B cell (primary cell): ENCODE results near the gene DIRAS1. TPM values are rescaled to one million over a fixed set of nuclear protein-coding genes. Genes with fewer than 3 reads are reported as not detected.

Experiments used
- ATAC-seq: fragments of 200-7000 bp; cut with Tn5 transposase; one replicate; pipeline ENCODE4 v1.10.0; 2021; ENCODE audit warnings: low read depth, mild to moderate bottlenecking, moderate number of reproducible peaks, moderate library complexity
- CTCF ChIA-PET: fragments of 350-600 bp; sonication (Branson Sonifier 250); formaldehyde crosslinking; loops from one replicate; lab custom pipeline; 2021; ENCODE audit warnings: antibody characterized with exemption, inconsistent platforms; lab: Charles Lee
- POLR2A ChIA-PET: fragments of 350-600 bp; sonication (Branson Sonifier 250); formaldehyde crosslinking; loops from one replicate; lab custom pipeline; 2021; ENCODE audit warnings: antibody characterized with exemption; lab: Charles Lee
- DNase-seq: peaks from one replicate; pipeline ENCODE4 v3.0.0; 2013
- H2AFZ ChIP-seq: 2 replicates; pipeline ENCODE4 v1.6.1; 2012; ENCODE audit warnings: mild to moderate bottlenecking, low read depth, low read length; ENCODE audit not compliant: insufficient read depth, poor library complexity, severe bottlenecking
- H3K27ac ChIP-seq, 2 donors: 1 replicate in 1 of 2; 2 replicates in 1 of 2; pipeline ENCODE4 v1.5.1; 2012 to 2013; ENCODE audit warnings: low read length in 2 of 2, mild to moderate bottlenecking in 2 of 2, moderate library complexity in 1 of 2
- H3K27me3 ChIP-seq, 4 experiments: fragments of 200-600 bp in 1 of 4; sonication (generic) in 1 of 4; replicated peaks in 1 of 4; 1 replicate in 2 of 4; 2 replicates in 2 of 4; pipeline versions ENCODE4 v1.6.1 to v1.7.0; 2013 to 2016; ENCODE audit warnings: low read length in 3 of 4, mild to moderate bottlenecking in 2 of 4, mixed read lengths in 1 of 4, moderate library complexity in 1 of 4; ENCODE audit not compliant: insufficient read depth in 4 of 4, control insufficient read depth in 3 of 4; ENCODE audit errors: control extremely low read depth in 1 of 4
- H3K36me3 ChIP-seq, 2 experiments: replicated peaks in 1 of 2; 1 replicate in 1 of 2; 2 replicates in 1 of 2; pipeline versions ENCODE4 v1.6.1 to v1.7.1; 2013; ENCODE audit warnings: low read length in 1 of 2; ENCODE audit not compliant: insufficient read depth in 2 of 2, control insufficient read depth in 1 of 2; ENCODE audit errors: control extremely low read depth in 1 of 2, extremely low read depth in 1 of 2
- H3K4me1 ChIP-seq, 2 donors: fragments of 200-600 bp in 1 of 2; sonication (generic) in 1 of 2; 1 replicate in 1 of 2; 2 replicates in 1 of 2; pipeline versions ENCODE4 v1.5.1 to v1.6.1; 2013 to 2017; ENCODE audit warnings: low read length in 2 of 2; ENCODE audit not compliant: control insufficient read depth in 2 of 2, insufficient read depth in 2 of 2
- H3K4me2 ChIP-seq: replicated peaks from 2 replicates; pipeline ENCODE3; 2012; ENCODE audit warnings: mild to moderate bottlenecking, low read depth, low read length; ENCODE audit not compliant: poor library complexity, severe bottlenecking
- H3K4me3 ChIP-seq, 5 experiments: fragments of 200-600 bp in 1 of 5; sonication (generic) in 1 of 5; 1 replicate in 3 of 5; 2 replicates in 2 of 5; pipeline versions ENCODE4 v1.5.1 to v1.7.0; 2011 to 2016; ENCODE audit warnings: low read length in 4 of 5, mild to moderate bottlenecking in 4 of 5, low read depth in 2 of 5, control low read depth in 1 of 5, moderate library complexity in 1 of 5; ENCODE audit not compliant: insufficient read depth in 1 of 5; ENCODE audit errors: control extremely low read depth in 1 of 5, extremely low read depth in 1 of 5
- H3K79me2 ChIP-seq: fragments of 200-600 bp; sonication (generic); one replicate; pipeline ENCODE4 v1.6.0; 2016; ENCODE audit warnings: low read length; ENCODE audit not compliant: control insufficient read depth, insufficient read depth
- H3K9ac ChIP-seq: fragments of 200-600 bp; sonication (generic); 2 replicates; pipeline ENCODE4 v1.6.1; 2017; ENCODE audit warnings: mild to moderate bottlenecking, low read length, moderate library complexity
- H3K9me3 ChIP-seq, 3 donors: one replicate each; pipeline versions ENCODE4 v1.6.1 to v1.7.1; 2013; ENCODE audit warnings: low read length in 2 of 3; ENCODE audit not compliant: control insufficient read depth in 2 of 3, insufficient read depth in 1 of 3; ENCODE audit errors: control extremely low read depth in 1 of 3
- H4K20me1 ChIP-seq: 2 replicates; pipeline ENCODE4 v1.6.0; 2012; ENCODE audit warnings: mild to moderate bottlenecking, low read length; ENCODE audit not compliant: insufficient read depth, control insufficient read depth, poor library complexity, severe bottlenecking
- H3K27ac Mint-ChIP-seq: one replicate; pipeline ENCODE4 v1.8.0; 2021; ENCODE audit warnings: mixed read lengths
- H3K27me3 Mint-ChIP-seq: one replicate; pipeline ENCODE4 v1.8.0; 2021; ENCODE audit warnings: mixed read lengths
- H3K4me1 Mint-ChIP-seq: one replicate; pipeline ENCODE4 v1.8.0; 2021; ENCODE audit warnings: mixed read lengths
- H3K4me3 Mint-ChIP-seq: one replicate; pipeline ENCODE4 v1.8.0; 2021; ENCODE audit warnings: mixed read lengths
- H3K9me3 Mint-ChIP-seq: one replicate; pipeline ENCODE4 v1.8.0; 2022; ENCODE audit warnings: mixed read lengths; ENCODE audit not compliant: insufficient read depth
- CTCF ChIP-seq: fragments of 200-600 bp; IDR thresholded peaks from one replicate; pipeline ENCODE4 v1.8.0; 2022; ENCODE audit warnings: antibody characterized with exemption, mild to moderate bottlenecking
- EZH2 ChIP-seq: IDR thresholded peaks from 2 replicates; pipeline ENCODE4 v1.6.1; 2012; ENCODE audit warnings: borderline replicate concordance, low read depth, mild to moderate bottlenecking, moderate library complexity, low read length; ENCODE audit not compliant: insufficient read depth, poor library complexity, severe bottlenecking
- WGBS: methylation state at CpG from one replicate; pipeline ENCODE4 v1.1.5; 2013; ENCODE audit warnings: missing lambda C conversion rate; ENCODE audit not compliant: insufficient coverage; 5-methylcytosine and 5-hydroxymethylcytosine counted together
- intact Hi-C: fragments of 100-400 bp; cut with micrococcal nuclease; formaldehyde crosslinking; loops from one replicate; pipeline ENCODE4 v1.10.0; 2022
- polyA plus RNA-seq: library from polyadenylated mRNA; depleted of rRNA; stranded (reverse); fragments of >200 nt; gene quantifications from 2 replicates; pipeline ENCODE4 v1.2.3, GENCODE V29; 2012
- total RNA-seq, 2 donors: library from RNA; stranded (reverse); fragments of 120-200 nt in 1 of 2; gene quantifications; 1 replicate in 1 of 2; 2 replicates in 1 of 2; pipeline versions ENCODE4 v1.2.3 to v1.2.4, GENCODE V29; 2013 to 2022

DIRAS1 gene
- total and polyA plus RNA-seq, 2 donors (not counting 1 experiment from before 2014, with no cell fraction given), result 5.2 to 23.7 TPM

DNA sequence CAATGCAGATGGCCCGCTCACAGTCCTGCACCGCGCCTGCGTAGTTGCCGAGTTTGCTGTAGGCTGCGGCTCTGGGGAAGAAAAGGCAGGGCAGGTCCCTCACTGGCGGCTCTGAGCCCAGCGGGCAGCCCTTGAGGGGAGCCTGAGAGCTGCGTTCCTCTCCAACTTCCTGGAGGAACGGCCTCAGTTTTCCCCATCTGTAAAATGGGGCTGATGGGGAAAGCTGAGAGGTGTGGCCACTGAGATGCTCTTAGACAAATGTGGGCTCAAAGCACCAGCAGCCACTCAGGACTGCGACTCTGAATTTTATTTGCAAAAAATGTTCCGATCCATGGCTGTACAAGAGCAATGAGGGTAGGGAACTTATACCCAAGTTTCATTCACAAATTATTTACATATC is 42.5 kb upstream of the DIRAS1 start:
- Histone ChIP-seq H3K79me2 (peaks cover 10% of the 10 kb centered on the region), H3K36me3 (peaks cover under 1 to 69% of the 10 kb centered on the region in 2 experiments), H3K9me3 (no peaks in the 10 kb centered on the region), H3K4me2 (no peak overlapping the region), H3K27me3 (no peaks in the 10 kb centered on the region), H3K9ac (no peak overlapping the region), H3K4me1 (no peaks in the 10 kb centered on the region), H2AFZ (no peak overlapping the region), H4K20me1 (peaks cover 18% of the 10 kb centered on the region), H3K27ac (no peak overlapping the region), H3K4me3 (no peak overlapping the region)
- Mint-ChIP-seq H3K9me3 (no peaks in the 10 kb centered on the region), H3K4me1 (no peaks in the 10 kb centered on the region), H3K27ac (no peak overlapping the region), H3K4me3 (no peak overlapping the region), H3K27me3 (no peaks in the 10 kb centered on the region)
- TF ChIP-seq CTCF (no peak), EZH2 (no peak)
- WGBS, result 100% methylated on average over 11 of the region's 12 CpGs
- DNase-seq (no peak), ATAC-seq (no peak)
- intact Hi-C loops, result no loop called here
- POLR2A ChIA-PET, result no interaction called here
- CTCF ChIA-PET, result interaction anchor here (1.3 kb wide), 1 partner anchor 115 kb away, joined by 7 read pairs; no protein-coding TSS in a partner anchor

GRCh38 chr19:2762783-2763496 is 41.8 kb upstream of the DIRAS1 start:
- intact Hi-C loops, result no loop called here
- no peak for DNase-seq
- H2AFZ ChIP-seq, result no peak overlapping the region
- H4K20me1 ChIP-seq, result peaks cover 10% of the 10 kb centered on the region
- Mint-ChIP-seq H3K27me3 (no peaks in the 10 kb centered on the region), H3K4me3 (no peak overlapping the region), H3K4me1 (no peaks in the 10 kb centered on the region), H3K27ac (no peak overlapping the region), H3K9me3 (no peaks in the 10 kb centered on the region)
- H3K9me3 ChIP-seq, result no peaks in the 10 kb centered on the region
- 94% methylated on average over 23 of the region's 23 CpGs for WGBS
- no peaks in the 10 kb centered on the region for H3K4me1 ChIP-seq
- TF ChIP-seq CTCF (no peak), EZH2 (no peak)
- no peak overlapping the region for H3K4me3 ChIP-seq
- no peaks in the 10 kb centered on the region for H3K27me3 ChIP-seq
- no peak for ATAC-seq
- no peak overlapping the region for H3K27ac ChIP-seq
- H3K9ac ChIP-seq, result no peak overlapping the region
- H3K79me2 ChIP-seq, result peaks cover 2% of the 10 kb centered on the region
- POLR2A ChIA-PET, result no interaction called here
- CTCF ChIA-PET, result interaction anchor here (1.3 kb wide), 1 partner anchor 115 kb away, joined by 7 read pairs; no protein-coding TSS in a partner anchor
- H3K36me3 ChIP-seq, result peaks cover 3 to 64% of the 10 kb centered on the region in 2 experiments
- no peak overlapping the region for H3K4me2 ChIP-seq
